ENCODE results near the gene NTM. TPM values are rescaled to one million over a fixed set of nuclear protein-coding genes. Genes with fewer than 3 reads are reported as not detected.

NTM gene
- total and polyA plus RNA-seq, 8 donors, result 0.04 to 4.4 (median 0.50) TPM

DNA sequence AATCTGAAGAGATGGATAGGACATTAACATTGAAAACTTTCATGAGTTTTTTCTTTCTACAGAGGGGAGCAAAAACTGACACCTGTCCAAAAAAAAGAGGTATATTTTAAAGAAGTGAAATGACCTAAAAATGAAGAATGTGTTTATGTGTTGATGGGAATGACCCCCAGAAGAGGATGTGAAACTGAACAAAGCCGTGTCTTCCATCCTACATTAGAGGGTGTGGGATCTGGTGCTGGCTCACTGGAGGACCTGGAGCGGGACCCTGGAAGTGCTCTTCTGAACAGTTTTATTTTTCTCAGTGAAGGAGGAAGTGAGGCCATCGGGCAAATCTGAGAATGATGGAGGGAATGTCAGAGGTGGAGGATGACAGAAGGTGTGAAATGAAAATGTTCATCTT, 470.1 kb downstream of the NTM start:
- WGBS, 2 donors, result 64 to 77% methylated on average over 3 of the region's 3 CpGs
- DNase-seq (no peak), ATAC-seq (no peak), FAIRE-seq (no peak)
- no peaks in the 10 kb centered on the region for H3K9me3 ChIP-seq
- no peaks in the 10 kb centered on the region for H3K36me3 ChIP-seq
- H3K4me3 ChIP-seq, result no peak overlapping the region
- TF ChIP-seq, protein P1, sequence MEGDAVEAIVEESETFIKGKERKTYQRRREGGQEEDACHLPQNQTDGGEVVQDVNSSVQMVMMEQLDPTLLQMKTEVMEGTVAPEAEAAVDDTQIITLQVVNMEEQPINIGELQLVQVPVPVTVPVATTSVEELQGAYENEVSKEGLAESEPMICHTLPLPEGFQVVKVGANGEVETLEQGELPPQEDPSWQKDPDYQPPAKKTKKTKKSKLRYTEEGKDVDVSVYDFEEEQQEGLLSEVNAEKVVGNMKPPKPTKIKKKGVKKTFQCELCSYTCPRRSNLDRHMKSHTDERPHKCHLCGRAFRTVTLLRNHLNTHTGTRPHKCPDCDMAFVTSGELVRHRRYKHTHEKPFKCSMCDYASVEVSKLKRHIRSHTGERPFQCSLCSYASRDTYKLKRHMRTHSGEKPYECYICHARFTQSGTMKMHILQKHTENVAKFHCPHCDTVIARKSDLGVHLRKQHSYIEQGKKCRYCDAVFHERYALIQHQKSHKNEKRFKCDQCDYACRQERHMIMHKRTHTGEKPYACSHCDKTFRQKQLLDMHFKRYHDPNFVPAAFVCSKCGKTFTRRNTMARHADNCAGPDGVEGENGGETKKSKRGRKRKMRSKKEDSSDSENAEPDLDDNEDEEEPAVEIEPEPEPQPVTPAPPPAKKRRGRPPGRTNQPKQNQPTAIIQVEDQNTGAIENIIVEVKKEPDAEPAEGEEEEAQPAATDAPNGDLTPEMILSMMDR (IDR thresholded peaks at IDR 0.05), result no peak
- intact Hi-C loops (cut with DNase I), result no loop called here
- peaks cover 0 to 3% (median 0%) of the 10 kb centered on the region in 4 donors for H3K27me3 ChIP-seq
- no peaks in the 10 kb centered on the region for H3K4me1 ChIP-seq
- no peak overlapping the region for H3K27ac ChIP-seq

DNA sequence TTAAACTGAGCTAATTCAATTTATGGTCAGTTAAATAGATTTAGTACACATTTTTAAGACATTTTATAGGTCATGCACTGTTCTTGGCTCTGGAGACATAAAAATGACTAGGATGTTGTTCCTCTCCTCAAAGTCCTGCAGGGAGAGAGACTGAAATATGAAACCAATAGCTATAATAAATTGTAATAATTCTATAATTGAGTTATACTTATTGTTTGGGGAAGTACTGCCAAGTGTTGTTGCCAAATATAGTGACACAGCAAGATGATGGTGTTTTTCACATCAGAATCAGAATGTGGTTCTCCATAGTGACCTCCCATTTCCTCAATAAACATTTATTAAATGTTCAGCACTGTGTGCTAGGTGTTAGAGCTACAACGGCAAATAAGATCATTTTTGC, 470.6 kb downstream of the NTM start:
- ATAC-seq (no peak), FAIRE-seq (no peak), DNase-seq (no peak)
- intact Hi-C loops (cut with DNase I), result no loop called here
- Histone ChIP-seq H3K27me3 (peaks cover 0 to 6% (median 0%) of the 10 kb centered on the region in 4 donors), H3K4me3 (no peak overlapping the region), H3K4me1 (no peaks in the 10 kb centered on the region), H3K36me3 (no peaks in the 10 kb centered on the region), H3K9me3 (no peaks in the 10 kb centered on the region), H3K27ac (no peak overlapping the region)
- TF ChIP-seq, protein P1 (IDR thresholded peaks at IDR 0.05), result no peak
- 58 to 68% methylated on average over 1 of the region's 1 CpG for WGBS, 2 donors

DNA sequence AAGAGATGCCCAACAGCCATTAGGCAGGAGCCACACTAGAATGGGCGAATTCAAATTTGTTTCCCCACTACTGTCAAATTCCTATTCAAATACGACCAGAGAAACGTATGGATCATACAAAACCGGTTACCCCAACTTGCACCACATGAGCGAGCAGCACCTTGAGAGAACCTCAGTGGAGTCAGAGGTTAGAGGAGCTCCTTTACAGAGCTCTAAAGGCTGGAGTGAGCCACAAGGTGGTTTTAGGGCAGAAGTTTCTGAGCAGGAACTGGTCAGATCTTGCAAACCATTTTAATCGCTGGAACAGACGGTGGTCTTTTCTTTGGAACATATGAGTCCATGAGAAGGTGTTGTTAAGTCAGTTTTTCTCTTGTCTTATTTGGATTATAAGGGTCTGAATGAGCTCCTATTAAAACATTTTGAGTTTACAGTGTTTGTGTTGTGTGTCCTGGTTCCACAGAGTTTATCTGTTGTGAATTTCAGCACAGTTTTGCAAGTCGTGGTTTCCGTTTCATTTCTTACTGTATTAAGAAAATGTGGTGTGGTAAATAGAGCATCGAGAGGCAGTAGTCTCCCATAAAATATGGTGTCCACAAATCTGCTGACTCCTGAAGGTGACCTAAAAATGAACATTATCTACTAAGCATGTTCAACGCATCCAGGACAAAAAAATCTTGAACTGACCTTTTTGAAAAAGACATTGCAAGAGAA, 471.7 kb downstream of the NTM start:
- DNase-seq (no peak), FAIRE-seq (no peak), ATAC-seq (no peak)
- Histone ChIP-seq H3K4me3 (no peak overlapping the region), H3K27me3 (peaks cover 0 to 11% (median 0%) of the 10 kb centered on the region in 4 donors), H3K4me1 (no peaks in the 10 kb centered on the region), H3K36me3 (no peaks in the 10 kb centered on the region), H3K27ac (no peak overlapping the region), H3K9me3 (no peaks in the 10 kb centered on the region)
- TF ChIP-seq, protein P1 (IDR thresholded peaks at IDR 0.05), result no peak
- 74 to 78% methylated on average over 11 of the region's 11 CpGs for WGBS, 2 donors
- intact Hi-C loops (cut with DNase I), result no loop called here

DNA sequence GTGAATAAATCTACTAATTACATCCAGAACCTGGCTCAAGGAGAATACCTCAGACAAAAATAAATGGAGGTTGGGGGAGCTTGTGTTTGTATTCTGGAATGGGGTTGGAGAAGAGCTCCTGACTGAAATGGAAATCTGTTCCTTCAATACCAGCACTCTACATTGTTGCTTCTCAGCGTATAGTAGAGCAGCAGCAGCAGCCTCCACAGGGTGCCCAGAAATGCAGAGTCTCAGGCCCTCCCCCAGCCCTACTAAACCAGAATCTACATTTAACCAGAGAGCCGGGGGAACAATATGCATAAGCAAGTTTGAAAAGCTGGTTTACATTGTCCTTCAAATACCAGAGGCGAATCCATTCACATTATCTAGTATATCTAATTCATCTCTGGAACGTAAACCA, 474.8 kb downstream of the NTM start:
- Histone ChIP-seq H3K27me3 (peaks cover 0 to 11% (median 0%) of the 10 kb centered on the region in 4 donors), H3K4me1 (no peaks in the 10 kb centered on the region), H3K9me3 (no peaks in the 10 kb centered on the region), H3K27ac (no peak overlapping the region), H3K4me3 (no peak overlapping the region), H3K36me3 (no peaks in the 10 kb centered on the region)
- no peak for DNase-seq
- intact Hi-C loops (cut with DNase I), result no loop called here
- FAIRE-seq, result no peak
- ATAC-seq, result no peak
- WGBS, 2 donors, result 46 to 49% methylated on average over 4 of the region's 4 CpGs
- TF ChIP-seq, protein P1 (IDR thresholded peaks at IDR 0.05), result no peak

DNA sequence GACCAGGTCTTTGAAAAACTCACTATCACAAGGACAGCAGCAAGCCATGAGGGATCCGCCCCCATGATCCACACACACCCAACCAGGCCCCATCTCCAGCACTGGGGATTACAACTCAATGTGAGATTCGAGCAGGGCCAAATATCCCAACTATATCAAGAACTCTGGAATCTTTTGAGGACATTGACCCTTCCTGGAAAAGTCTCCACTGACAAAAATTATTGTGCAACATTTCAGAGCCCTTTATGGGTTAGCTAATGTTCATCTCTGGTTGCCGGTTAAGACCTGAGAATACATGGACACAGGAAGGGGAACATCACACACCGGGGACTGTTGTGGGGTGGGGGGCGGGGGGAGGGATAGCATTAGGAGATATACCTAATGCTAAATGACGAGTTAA, 479.1 kb downstream of the NTM start:
- intact Hi-C loops (cut with DNase I), result no loop called here
- 65 to 71% methylated on average over 5 to 6 of the region's 6 CpGs for WGBS, 2 donors

More for the DNA sequence above, 479.1 kb downstream of the NTM start:
- H3K27me3 ChIP-seq, result peaks cover 0 to 7% (median 0%) of the 10 kb centered on the region in 4 donors
- FAIRE-seq (no peak), DNase-seq (no peak), ATAC-seq (no peak)
- H3K36me3 ChIP-seq, result no peaks in the 10 kb centered on the region
- H3K4me1 ChIP-seq, result no peaks in the 10 kb centered on the region
- H3K27ac ChIP-seq, result no peak overlapping the region
- H3K4me3 ChIP-seq, result no peak overlapping the region
- TF ChIP-seq, protein P1 (IDR thresholded peaks at IDR 0.05), result no peak
- no peaks in the 10 kb centered on the region for H3K9me3 ChIP-seq
